ENCODE results near the gene SEMA4G. TPM values are rescaled to one million over a fixed set of nuclear protein-coding genes. Genes with fewer than 3 reads are reported as not detected.

SEMA4G gene
- total and polyA plus RNA-seq, 2 of the 13 experiments (the other 11 are each of a cell fraction or from before 2014, with no cell fraction given): 46.2 to 207 TPM

DNA sequence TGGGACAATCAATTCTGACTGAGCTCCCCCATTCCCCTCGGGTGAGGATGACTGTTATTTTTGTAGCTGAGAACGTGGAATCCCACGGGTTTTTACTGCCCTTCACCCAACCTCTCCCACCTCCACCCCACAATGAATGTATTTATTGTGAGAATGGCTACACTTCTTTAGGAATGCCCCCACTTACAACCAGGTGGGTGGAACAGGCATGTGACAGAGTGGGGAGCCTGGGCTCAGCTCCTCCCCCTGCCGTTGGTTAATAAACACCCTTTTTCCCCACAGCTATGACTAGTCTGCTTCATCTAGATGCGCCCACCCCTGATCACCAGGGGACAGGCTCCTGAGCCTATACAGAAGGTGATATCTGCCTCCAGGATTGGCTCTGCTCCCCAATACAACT, 16.0 kb downstream of the SEMA4G start:
- H3K9me3 ChIP-seq (ENCODE audit: low read length): no peaks in the 10 kb centered on the region
- DNase-seq (ENCODE audit: low spot score) (peak; percentile 48), ATAC-seq (peak; percentile 49), FAIRE-seq (peak; percentile 46)
- ChIA-PET POLR2A (interaction anchor here (0.8 to 23.0 kb wide), 8 partner anchors 9 to 104 kb away, joined by 3 to 277 read pairs (median 5); partner anchors contain the start of genes LZTS2, PDZD7, SEMA4G and SFXN3), CTCF (ENCODE audit: low intra/inter-chr PET ratio, low total read pairs) (interaction anchor here (0.7 to 1.4 kb wide), 3 partner anchors 16 to 28 kb away, joined by 3 to 5 read pairs (median 4); partner anchors contain the start of gene SEMA4G)
- H3K4me2 ChIP-seq (ENCODE audit: low read depth, low read length): peak overlapping the region; percentile 97
- H3K4me3 ChIP-seq (replicated peaks in 1 of 3; ENCODE audit: insufficient read depth in 1 of 3, low read depth in 2 of 3, low read length in 3 of 3): no peak overlapping the region
- H3K36me3 ChIP-seq (replicated peaks in 1 of 2; ENCODE audit: control insufficient read depth in 1 of 2, insufficient read depth in 2 of 2, low read length in 2 of 2): peaks cover 16 to 59% of the 10 kb centered on the region in 2 experiments
- H3K27ac ChIP-seq (ENCODE audit: extremely low read length, insufficient read depth, low read length): peak overlapping the region; percentile 83
- no peak overlapping the region for H2AFZ ChIP-seq (ENCODE audit: low read length)
- H3K9ac ChIP-seq (ENCODE audit: insufficient read depth, low read depth, low read length): peak overlapping the region; percentile 83; the same call in 1 of the 2 replicates
- WGBS (ENCODE audit: low lambda C conversion rate): 45% methylated on average over 5 of the region's 5 CpGs
- no peaks in the 10 kb centered on the region for H4K20me1 ChIP-seq (ENCODE audit: insufficient read depth, low read length)
- in situ Hi-C loops (cut with HindIII; ENCODE audit: extremely low pct_ligation_motif_present, low pct_unique_long_range_greater_than_20kb) (no loop called here), intact Hi-C loops (cut with micrococcal nuclease; ENCODE audit: unreplicated experiment) (no loop called here)
- peaks cover 47% of the 10 kb centered on the region for H3K4me1 ChIP-seq (ENCODE audit: insufficient read depth, low read length)
- H3K79me2 ChIP-seq (ENCODE audit: insufficient read depth, low read length): peaks cover 39% of the 10 kb centered on the region
- H3K27me3 ChIP-seq (ENCODE audit: control insufficient read depth in 1 of 2, insufficient read depth in 2 of 2, low read length in 2 of 2): no peaks in the 10 kb centered on the region; a peak in 1 of 5 replicates
- BruUV-seq (replicated peaks): no TSS peak
- TF ChIP-seq, protein P1, sequence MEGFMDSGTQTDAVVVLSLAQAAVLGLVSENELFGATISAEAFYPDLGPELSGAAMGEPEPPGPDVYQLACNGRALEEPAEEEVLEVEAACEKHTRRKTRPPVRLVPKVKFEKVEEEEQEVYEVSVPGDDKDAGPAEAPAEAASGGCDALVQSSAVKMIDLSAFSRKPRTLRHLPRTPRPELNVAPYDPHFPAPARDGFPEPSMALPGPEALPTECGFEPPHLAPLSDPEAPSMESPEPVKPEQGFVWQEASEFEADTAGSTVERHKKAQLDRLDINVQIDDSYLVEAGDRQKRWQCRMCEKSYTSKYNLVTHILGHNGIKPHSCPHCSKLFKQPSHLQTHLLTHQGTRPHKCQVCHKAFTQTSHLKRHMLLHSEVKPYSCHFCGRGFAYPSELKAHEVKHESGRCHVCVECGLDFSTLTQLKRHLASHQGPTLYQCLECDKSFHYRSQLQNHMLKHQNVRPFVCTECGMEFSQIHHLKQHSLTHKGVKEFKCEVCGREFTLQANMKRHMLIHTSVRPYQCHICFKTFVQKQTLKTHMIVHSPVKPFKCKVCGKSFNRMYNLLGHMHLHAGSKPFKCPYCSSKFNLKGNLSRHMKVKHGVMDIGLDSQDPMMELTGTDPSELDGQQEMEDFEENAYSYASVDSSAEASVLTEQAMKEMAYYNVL (CRISPR knock-in tag; IDR thresholded peaks at IDR 0.05; ENCODE audit: borderline replicate concordance): no peak
- TF ChIP-seq THAP7 (CRISPR knock-in tag; IDR thresholded peaks at IDR 0.05) (no peak), ZBTB10 (CRISPR knock-in tag; IDR thresholded peaks at IDR 0.05; ENCODE audit: borderline replicate concordance) (peak; percentile 33; the same call in 1 of the 2 replicates), XRCC5 (optimal IDR thresholded peaks at IDR 0.05; ENCODE audit: low read length) (no peak), ZNF878 (CRISPR knock-in tag; IDR thresholded peaks at IDR 0.05) (no peak; the same call in 1 of the 2 replicates), ZFP82 (CRISPR knock-in tag; IDR thresholded peaks at IDR 0.05; ENCODE audit: borderline replicate concordance) (no peak), ZBTB1 (CRISPR knock-in tag; IDR thresholded peaks at IDR 0.05; ENCODE audit: borderline replicate concordance) (no peak), KAT8 (CRISPR knock-in tag; IDR thresholded peaks at IDR 0.05) (no peak), PRDM4 (CRISPR knock-in tag; IDR thresholded peaks at IDR 0.05; ENCODE audit: borderline replicate concordance) (no peak), ZNF296 (CRISPR knock-in tag; conservative IDR thresholded peaks at IDR 0.05) (no peak), CCDC6 (CRISPR knock-in tag; IDR thresholded peaks at IDR 0.05) (0 out of 2 replicates have a peak, but pooled peaks have one; percentile 46), ZFP36 (IDR thresholded peaks at IDR 0.05; ENCODE audit: borderline replicate concordance, low read depth, low read length, partially characterized antibody) (no peak), ZNF33A (CRISPR knock-in tag; IDR thresholded peaks at IDR 0.05; ENCODE audit: borderline replicate concordance) (no peak)
- TF ChIP-seq, protein P2, sequence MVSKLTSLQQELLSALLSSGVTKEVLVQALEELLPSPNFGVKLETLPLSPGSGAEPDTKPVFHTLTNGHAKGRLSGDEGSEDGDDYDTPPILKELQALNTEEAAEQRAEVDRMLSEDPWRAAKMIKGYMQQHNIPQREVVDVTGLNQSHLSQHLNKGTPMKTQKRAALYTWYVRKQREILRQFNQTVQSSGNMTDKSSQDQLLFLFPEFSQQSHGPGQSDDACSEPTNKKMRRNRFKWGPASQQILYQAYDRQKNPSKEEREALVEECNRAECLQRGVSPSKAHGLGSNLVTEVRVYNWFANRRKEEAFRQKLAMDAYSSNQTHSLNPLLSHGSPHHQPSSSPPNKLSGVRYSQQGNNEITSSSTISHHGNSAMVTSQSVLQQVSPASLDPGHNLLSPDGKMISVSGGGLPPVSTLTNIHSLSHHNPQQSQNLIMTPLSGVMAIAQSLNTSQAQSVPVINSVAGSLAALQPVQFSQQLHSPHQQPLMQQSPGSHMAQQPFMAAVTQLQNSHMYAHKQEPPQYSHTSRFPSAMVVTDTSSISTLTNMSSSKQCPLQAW (CRISPR knock-in tag; IDR thresholded peaks at IDR 0.05): no peak
